ENCODE measurements around the gene SELENOW.
"Not testable (repeated sequence)": the region's sequence is repeated elsewhere in the genome, so short reads cannot be mapped to it uniquely, and the experiment has no call there.

SELENOW gene

DNA sequence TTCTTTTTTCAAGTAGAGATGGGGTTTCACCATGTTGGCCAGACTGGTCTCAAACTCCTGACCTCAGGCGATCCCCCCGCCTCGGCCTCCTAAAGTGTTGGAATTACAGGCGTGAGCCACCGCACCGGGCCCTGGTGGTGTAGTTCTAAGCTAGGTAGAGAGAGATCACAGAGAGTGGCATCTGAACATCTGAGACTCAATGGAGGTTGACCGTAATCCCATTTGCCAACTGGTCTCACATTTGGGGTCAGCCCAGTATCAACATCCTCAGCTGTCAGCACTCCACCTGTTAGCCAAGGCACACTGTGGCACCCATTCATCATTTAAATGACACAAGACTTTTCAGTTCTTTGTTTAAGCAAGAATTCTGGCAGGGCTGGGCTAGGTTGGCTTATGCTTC is 8.1 kb downstream of the SELENOW start:
- no peak for DNase-seq (ENCODE audit: low read depth)

DNA sequence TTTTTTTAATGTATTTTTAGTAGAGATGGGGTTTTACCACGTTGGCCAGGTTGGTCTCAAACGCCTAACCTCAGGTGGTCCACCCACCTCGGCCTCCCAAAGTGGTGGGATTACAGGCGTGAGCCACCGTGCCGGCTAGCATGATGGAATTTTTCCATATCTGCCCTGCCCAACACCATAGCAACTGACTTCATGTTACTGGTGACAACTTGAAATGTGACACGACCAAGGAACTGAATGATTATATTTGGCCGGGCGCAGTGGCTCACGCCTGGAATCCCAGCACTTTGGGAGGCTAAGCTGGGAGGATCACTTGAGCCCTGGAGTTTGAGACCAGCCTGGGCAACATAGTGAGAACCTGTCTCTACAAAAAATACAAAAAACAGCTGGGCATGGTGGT is 8.8 kb downstream of the SELENOW start:
- not testable (repeated sequence) for DNase-seq (ENCODE audit: low read depth)

- DNase-seq (ENCODE audit: low read depth) = not testable (repeated sequence)
These were observed 11.3 kb downstream of the SELENOW start for GRCh38 chr19:47789811-47790210.

- peak; percentile 79 for DNase-seq (ENCODE audit: low read depth)
These were observed 11.9 kb downstream of the SELENOW start for GRCh38 chr19:47790398-47790814.

DNA sequence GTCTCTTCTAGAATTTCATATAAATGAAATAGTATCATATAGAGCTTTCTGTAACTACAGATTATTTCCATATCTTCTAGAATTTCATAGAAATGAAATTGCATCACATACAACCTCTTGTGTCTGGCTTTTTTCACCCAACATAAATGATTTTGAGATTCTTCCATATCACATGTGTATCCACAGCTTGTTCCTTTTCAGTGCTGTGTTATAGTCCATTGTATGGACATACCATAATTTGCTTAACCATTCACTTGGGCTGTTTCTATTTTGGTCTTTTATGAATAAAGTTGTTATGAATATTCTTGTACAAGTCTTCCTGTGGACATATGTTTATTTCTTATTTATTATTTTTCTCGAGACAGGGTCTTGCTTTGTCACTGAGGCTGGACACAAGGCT is 14.1 kb downstream of the SELENOW start:
- no peak for DNase-seq (ENCODE audit: low read depth)

- DNase-seq (ENCODE audit: low read depth) = no peak
These were observed 16.0 kb downstream of the SELENOW start for GRCh38 chr19:47794526-47794925.

DNA sequence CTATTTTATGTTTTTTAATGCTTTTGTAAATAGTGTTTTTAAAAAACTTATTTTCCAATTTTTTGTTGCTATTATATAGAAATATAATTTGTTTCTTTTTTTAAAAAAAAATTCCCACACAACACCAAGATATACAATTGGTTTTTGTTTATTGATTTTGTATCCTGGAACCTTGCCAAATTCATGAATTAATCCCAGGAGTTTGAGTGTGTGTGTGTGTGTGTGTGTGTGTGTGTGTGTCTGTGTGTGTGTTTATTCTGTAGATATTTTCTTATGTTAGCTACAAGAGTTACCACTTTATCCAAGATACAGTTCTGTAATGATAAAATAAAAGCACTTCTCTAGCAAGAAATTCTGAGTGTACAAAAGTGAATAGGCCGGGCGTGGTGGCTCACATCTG is 18.3 kb downstream of the SELENOW start:
- DNase-seq (ENCODE audit: low read depth) = no peak

GRCh38 chr19:47797996-47798903 is 19.7 kb downstream of the SELENOW start:
- no peak for DNase-seq (ENCODE audit: low read depth)

- no peak for DNase-seq (ENCODE audit: low read depth)
These were observed 20.4 kb downstream of the SELENOW start for GRCh38 chr19:47798904-47799266.

DNA sequence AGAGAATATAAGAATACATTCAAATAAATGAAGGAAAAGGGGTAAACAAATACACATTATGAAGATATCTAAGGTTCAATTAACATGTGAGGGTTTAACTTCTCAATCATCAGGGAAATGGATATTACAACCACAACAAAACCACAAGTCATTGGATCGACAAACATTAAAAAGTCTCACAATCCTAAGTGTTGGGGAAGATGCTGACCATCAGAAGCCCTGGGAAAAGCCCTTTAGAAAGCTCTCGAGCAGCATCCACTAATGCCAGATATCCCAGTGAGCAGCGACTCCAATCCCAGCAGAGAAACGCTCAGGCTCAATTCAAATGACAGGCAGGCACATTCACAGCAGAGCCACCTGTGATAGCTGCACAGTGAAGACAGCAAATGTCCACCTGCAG is 22.8 kb downstream of the SELENOW start:
- DNase-seq (ENCODE audit: low read depth) = no peak

DNA sequence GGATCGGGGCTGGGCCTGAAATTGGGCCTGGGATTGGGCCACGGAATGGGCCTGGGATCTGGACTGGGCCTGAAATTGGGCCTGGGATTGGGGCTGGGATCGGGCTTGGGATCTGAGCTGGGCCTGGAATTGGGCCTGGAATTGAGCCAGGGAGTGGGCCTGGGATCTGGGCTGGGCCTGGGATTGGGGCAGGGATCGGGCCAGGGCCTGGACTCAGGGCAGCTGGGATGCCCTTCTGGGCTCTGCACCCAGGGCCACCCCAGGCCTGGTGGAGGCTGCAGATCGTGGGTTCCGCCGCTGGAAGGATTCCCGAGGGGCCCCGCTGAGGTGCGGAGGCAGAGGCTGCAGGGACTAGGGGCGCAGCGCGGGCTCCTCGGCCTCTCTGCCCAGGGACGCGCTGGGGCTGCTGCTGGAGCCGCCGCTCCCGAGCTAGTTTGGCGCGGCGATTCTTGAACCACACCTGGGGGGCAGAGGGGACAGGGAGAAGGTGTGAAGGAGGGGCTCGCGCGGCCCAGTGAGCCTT is 24.1 kb downstream of the SELENOW start:
- DNase-seq (ENCODE audit: low read depth) = no peak

DNA sequence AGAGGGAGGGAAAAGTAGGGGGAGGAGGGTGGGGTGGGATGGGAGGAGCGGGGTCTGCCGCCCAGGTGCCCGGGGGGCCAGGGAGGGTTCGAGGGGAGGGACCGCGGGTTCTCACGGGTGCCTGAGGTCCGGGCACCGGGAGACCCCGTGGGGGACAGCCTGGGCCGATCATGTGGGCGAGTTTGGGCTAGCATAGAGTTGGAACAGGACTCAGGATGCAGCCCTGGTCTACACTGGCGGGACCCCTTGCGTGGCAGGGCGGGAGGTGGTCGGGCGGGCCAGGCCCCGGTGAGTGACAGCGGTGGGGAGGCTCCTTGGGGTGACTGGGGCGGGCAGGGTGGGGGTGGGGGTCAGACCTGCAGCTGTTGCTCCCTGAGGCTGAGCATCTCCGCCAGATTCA is 24.6 kb downstream of the SELENOW start:
- not testable (repeated sequence) for DNase-seq (ENCODE audit: low read depth)

GRCh38 chr19:47803671-47804070 is 25.2 kb downstream of the SELENOW start:
- DNase-seq (ENCODE audit: low read depth) = not testable (repeated sequence)

DNA sequence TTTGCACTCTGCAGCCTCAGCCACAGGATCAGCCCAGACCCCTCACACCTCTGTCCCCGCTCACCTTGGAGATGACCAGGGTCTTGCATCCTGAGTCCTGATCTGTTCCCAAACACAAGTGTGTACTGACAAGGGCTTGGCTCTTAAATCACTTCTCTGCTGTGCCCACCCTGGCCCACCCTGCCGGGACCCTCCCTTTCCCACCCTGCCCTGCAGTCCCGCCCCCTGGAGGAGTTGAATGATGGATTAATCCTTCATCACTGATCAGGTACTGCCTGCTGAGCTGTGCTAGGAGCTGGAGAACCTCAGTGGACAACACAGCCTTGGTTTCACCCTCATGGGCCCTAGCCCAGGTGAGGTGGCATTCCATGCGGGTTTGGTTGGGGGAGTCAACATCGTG is 25.9 kb downstream of the SELENOW start, which contains the start of gene TPRX1:
Gene TPRX1 (minus strand): TSS at position 101 of the 400 bp plus-strand sequence. CDS start 12 bp downstream, at position 89.
- not testable (repeated sequence) for DNase-seq (ENCODE audit: low read depth)

GRCh38 chr19:47805313-47805712 is 26.8 kb downstream of the SELENOW start:
- no peak for DNase-seq (ENCODE audit: low read depth)

DNA sequence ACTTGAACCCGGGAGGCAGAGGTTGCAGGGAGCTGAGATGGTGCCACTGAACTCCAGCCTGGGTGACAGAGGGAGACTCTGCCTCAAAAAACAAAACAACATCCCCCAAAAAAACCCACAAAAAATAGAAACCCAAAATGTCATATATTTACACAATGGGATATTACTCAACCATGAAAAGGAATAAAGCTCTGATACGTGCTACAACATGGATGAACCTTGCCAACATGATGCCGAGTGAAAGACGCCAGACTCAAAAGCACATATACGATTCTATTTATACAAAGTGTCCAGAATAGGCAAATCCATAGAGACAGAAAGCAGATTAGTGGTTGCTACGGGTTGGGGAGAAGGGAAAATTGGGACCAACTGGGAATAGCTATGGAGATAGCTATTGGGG is 27.9 kb downstream of the SELENOW start:
- DNase-seq (ENCODE audit: low read depth) = no peak

DNA sequence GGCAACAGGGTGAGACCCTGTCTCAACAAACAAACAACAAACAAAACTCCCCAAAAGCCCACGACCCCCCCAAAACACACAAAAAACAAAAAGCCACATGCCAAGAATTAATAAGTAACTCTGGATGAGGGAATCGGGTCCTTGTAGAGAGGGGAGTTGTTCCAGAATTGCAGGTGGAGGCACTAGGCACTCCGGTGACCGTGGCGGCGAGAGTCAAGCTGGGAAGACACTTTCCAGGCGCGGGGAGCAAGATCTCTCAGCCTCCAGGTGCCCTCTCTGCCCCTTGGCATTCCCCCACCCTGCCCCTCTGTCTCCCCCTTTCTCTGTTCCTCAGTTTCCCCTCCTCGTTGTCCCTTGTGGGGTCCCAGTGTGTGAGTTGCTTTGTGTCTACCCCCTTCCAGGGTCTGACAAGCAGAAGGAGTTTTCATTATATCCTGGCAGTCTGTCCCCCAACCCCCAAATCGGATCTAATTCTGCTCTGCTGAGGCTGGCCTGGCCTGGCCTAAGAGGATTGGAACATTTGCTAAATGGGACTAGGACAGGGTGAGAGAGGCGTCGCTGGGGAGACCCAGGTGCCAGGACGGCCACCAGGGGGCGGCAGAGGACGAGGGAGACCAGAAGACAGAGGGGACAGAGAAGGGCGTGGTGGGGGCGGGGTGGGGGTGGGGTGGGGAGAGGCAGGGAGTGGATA is 34.9 kb downstream of the SELENOW start:
- DNase-seq (ENCODE audit: low read depth) = peak; percentile 55

DNA sequence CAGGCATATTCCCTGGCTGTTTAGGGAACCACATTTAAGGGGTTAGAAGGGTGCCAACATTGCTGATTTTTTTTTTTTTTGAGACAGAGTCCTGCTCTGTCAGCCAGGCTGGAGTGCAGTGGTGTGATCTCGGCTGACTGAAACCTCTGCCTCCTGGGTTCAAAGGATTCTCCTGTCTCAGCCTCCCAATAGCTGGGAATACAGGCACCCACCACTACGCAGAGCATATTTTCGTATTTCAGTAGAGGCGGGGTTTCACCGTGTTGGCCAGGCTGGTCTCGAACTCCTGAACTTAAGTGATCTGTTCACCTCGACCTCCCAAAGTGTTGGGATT is 35.5 kb downstream of the SELENOW start:
- no peak for DNase-seq (ENCODE audit: low read depth)

GRCh38 chr19:47816270-47816669 is 37.8 kb downstream of the SELENOW start:
- not testable (repeated sequence) for DNase-seq (ENCODE audit: low read depth)

DNA sequence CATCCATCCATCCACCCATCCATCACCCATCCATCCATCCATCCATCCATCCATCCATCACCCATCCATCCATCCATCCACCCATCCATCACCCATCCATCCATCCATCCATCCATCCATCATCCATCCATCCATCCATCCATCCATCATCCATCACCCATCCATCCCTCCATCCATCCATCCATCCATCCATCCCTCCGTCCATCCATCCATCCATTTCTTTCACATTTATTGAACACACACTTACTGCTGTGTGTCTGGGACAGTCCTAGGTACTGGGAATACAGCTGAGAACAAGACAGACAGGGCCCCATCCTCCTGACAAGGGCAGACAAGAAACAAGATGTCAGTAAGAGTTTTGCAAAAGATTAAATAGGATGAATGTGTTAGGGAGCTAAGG is 39.7 kb downstream of the SELENOW start:
- DNase-seq (ENCODE audit: low read depth) = not testable (repeated sequence)

- no peak for DNase-seq (ENCODE audit: low read depth)
These were observed 41.4 kb downstream of the SELENOW start for GRCh38 chr19:47819858-47820257.

DNA sequence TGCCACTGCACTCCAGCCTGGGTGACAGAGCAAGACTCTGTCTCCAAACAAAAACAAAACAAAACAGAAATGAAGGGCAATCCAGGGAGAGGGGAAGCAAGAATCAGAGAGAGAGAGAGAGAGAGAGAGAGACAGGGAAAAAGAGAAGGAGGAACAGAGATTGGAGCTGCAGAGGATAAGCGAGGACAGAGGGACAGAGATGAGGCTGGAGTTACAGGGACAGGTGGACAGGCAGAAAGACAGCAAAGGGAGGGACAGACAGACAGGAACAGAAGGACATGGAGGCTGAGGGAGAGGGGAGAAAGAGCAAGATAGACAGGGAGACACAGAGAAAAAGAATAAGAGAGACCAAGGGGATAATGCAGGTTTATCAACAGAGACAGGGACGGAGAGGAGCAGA is 41.9 kb downstream of the SELENOW start:
- no peak for DNase-seq (ENCODE audit: low read depth)

- no peak for DNase-seq (ENCODE audit: low read depth)
These were observed 43.0 kb downstream of the SELENOW start, which contains the start of gene CRX for GRCh38 chr19:47821460-47822020. Gene CRX, plus strand, starts transcription at chr19:47821937. Its CDS starts 12,507 bp downstream, at chr19:47834444.
